A549 treated with Hydrocortisone at 1 μM for 4 hours (cell line): ENCODE measurements around the gene IL1F10. TPM values are rescaled to one million over a fixed set of nuclear protein-coding genes. Genes with fewer than 3 reads are reported as not detected.

Experiments
- total RNA-seq: library from RNA; stranded (reverse); fragments of 200-300 nt; extraction: Qiagen RNA extraction; gene quantifications from 5 replicates; pipeline ENCODE4 v1.2.3, GENCODE V29; 2022

The IL1F10 gene, protein sequence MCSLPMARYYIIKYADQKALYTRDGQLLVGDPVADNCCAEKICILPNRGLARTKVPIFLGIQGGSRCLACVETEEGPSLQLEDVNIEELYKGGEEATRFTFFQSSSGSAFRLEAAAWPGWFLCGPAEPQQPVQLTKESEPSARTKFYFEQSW
- total RNA-seq = not detected in 5 replicates

DNA sequence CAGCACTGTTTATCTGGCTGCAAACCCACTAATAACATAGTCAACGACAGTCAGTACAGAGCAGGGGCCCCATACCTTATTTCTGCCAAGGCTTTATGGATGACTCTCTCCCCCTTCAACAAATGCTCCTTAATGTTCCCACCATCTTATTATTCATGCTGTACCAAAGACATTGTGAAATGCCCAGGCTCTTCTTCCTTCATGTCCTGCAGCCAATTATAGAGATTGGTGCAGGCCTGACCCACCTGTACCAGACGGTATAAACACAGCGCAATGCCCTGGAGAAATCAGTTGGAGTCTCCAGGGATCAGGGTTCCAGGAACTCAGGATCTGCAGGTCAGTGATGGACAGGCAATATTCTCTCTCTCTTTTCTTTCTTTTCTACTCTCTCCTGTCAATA lies at the start of gene IL1F10:
TSS of gene IL1F10 (plus strand) at position 290 of the 400 bp plus-strand sequence. CDS start 4,769 bp downstream, outside the sequence.

DNA sequence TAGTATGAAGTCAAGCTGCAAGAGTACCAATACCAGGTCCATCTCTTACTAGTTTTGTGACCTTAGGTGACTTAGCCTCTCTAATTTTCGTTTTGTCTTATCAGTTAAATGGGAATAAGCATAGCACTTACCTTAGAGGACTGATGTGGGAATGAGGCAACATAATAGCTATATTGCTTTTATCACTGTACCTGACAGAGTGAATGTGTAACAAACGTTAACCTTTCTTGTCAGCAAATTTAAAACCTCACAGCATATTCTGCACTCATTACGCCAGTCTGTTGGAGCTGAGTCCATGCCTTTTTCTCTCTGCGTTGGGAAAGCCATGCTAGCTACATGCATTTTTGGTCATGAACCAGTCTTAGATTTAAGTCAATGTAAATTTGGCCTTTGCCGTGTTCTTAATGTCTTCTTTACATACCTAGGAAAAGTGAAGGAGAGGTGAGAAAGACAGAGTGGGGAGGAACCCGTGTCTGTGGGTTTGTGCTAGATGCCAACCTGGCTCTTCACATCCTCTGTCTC lies 15.3 kb upstream of the IL1F10 start, which contains the start of gene IL36B:
TSS of gene IL36B (minus strand) at position 472 of the 522 bp plus-strand sequence.

DNA sequence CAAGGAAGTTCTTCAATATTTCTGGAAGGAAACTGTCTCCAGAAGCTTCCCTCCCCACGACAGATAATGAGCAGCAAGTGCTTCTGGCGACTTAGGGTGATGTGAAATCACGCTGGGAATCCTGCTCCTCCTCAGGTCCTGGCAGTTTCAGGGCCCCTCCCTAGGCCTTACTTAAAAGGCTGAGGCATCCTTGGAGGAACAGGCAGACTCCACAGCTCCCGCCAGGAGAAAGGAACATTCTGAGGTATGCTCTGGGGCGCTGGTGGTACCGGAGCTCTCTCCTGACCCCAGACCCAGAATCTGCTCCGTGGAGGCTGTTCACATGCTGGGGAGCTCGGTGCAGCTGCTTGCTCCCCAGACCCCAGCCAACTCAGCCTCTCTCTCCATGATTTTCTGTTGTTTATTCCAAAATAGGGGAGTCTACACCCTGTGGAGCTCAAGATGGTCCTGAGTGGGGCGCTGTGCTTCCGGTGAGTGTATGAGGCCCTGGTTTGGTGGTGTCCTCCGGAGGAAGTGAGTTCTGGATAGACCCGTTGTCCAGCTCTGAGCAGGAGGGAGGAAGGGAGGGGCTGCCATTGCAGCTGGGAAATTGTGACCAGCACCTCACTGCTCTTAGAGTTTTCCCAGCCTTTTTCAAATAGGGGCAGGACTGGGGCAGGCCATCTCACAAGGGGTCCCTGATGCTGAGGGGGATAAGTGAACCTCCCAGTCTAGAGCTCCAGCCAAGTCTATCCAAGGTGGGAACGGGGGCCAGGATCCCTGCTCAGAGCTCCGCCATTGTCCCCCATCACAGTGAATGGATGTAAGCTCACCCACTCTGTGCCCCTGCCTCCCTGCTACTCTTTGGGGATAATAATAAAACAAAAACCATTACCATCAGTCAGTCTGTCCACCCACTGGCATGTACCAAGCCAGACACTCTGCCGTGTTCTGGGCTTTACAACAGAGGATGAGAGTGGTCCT lies 8.5 kb upstream of the IL1F10 start, which contains the start of gene IL36RN:
TSS of gene IL36RN (plus strand) at position 201 of the 963 bp plus-strand sequence. CDS start at position 442, 241 bp downstream.

Other genes starting within 250 kb of the IL1F10 start
- gene IL1B, start 231.2 kb upstream of the IL1F10 start, total RNA-seq = 0.06 to 0.26 TPM (median 0.18 TPM) in 5 replicates
- not detected in 5 replicates for gene IL37, start 156.8 kb upstream of the IL1F10 start, total RNA-seq
- gene IL36G, start 90.0 kb upstream of the IL1F10 start, total RNA-seq = not detected in 5 replicates
- gene IL36A, start 62.5 kb upstream of the IL1F10 start, total RNA-seq = not detected in 5 replicates
- 0.08 to 0.20 TPM (median 0.12 TPM) in 3 of 5 replicates, not detected in the others for gene IL36B, start 15.1 kb upstream of the IL1F10 start, total RNA-seq
- gene IL36RN, start 8.8 kb upstream of the IL1F10 start, total RNA-seq = 0.14 TPM in 1 of 5 replicates, not detected in the others
- gene IL1RN, start 59.6 kb downstream of the IL1F10 start, total RNA-seq = 0.23 to 0.51 TPM (median 0.39 TPM) in 5 replicates
- gene PSD4, start 106.0 kb downstream of the IL1F10 start, total RNA-seq = 11.5 to 15.2 TPM (median 13.2 TPM) in 5 replicates
- gene PAX8, start 211.0 kb downstream of the IL1F10 start, total RNA-seq = 0.54 to 1.3 TPM (median 0.97 TPM) in 5 replicates